OCI-LY7 (cell line): ENCODE data around the gene LSS. TPM values are rescaled to one million over a fixed set of nuclear protein-coding genes. Genes with fewer than 3 reads are reported as not detected.

ENCODE experiments used
- BruUV-seq: library from RNA; stranded (reverse); fragments of 400-500 nt; replicated peaks from 2 replicates; lab custom pipeline; 2021; lab: Mats Ljungman, UMichigan
- CTCF ChIA-PET: fragments of 300-600 bp; sonication (Branson Sonifier 250); formaldehyde crosslinking; loops from one replicate; lab custom pipeline; 2022; ENCODE audit warnings: antibody characterized with exemption; ENCODE audit not compliant: unreplicated experiment; lab: Charles Lee
- POLR2A ChIA-PET: fragments of 300-600 bp; sonication (Branson Sonifier 250); formaldehyde crosslinking; loops from one replicate; lab custom pipeline; 2022; ENCODE audit warnings: antibody characterized with exemption; lab: Charles Lee
- DNase-seq: peaks from one replicate; pipeline ENCODE4 v3.0.0-alpha.2; 2015; ENCODE audit warnings: low spot score
- H2AFZ ChIP-seq: fragments of 200-600 bp; sonication (generic), shearing (Covaris generic); 2 replicates; pipeline ENCODE4 v1.6.1; 2014; ENCODE audit warnings: mild to moderate bottlenecking, antibody characterized with exemption, low read length, moderate library complexity
- H3K27ac ChIP-seq: fragments of 200-600 bp; sonication (generic); 2 replicates; pipeline ENCODE4 v1.5.1; 2014; ENCODE audit warnings: mixed run types, low read depth, mild to moderate bottlenecking, moderate library complexity, low read length, inconsistent platforms; ENCODE audit not compliant: poor library complexity, severe bottlenecking
- H3K36me3 ChIP-seq: fragments of 200-600 bp; sonication (generic); 2 replicates; pipeline ENCODE4 v1.6.1; 2014; ENCODE audit warnings: mild to moderate bottlenecking, antibody characterized with exemption, low read length, moderate library complexity, mixed read lengths; ENCODE audit not compliant: insufficient read depth
- H3K4me1 ChIP-seq: fragments of 200-600 bp; sonication (generic); 2 replicates; pipeline ENCODE4 v1.5.1; 2014; ENCODE audit warnings: mild to moderate bottlenecking, low read length; ENCODE audit not compliant: insufficient read depth, poor library complexity, severe bottlenecking
- H3K4me2 ChIP-seq: fragments of 200-600 bp; sonication (generic); 2 replicates; pipeline ENCODE4 v1.6.1; 2014; ENCODE audit warnings: mild to moderate bottlenecking, low read length
- H3K4me3 ChIP-seq: fragments of 200-600 bp; sonication (generic); 2 replicates; pipeline ENCODE4 v1.5.1; 2014; ENCODE audit warnings: mild to moderate bottlenecking, low read depth, low read length; ENCODE audit not compliant: poor library complexity, severe bottlenecking
- H3K79me2 ChIP-seq: fragments of 200-600 bp; sonication (generic); 2 replicates; pipeline ENCODE4 v1.6.1; 2016; ENCODE audit warnings: low read depth, mild to moderate bottlenecking, low read length, moderate library complexity, mixed read lengths; ENCODE audit not compliant: insufficient read depth
- H3K9me2 ChIP-seq: fragments of 200-600 bp; sonication (generic); 2 replicates; pipeline ENCODE4 v1.6.1; 2016; ENCODE audit warnings: mild to moderate bottlenecking, low read length, mixed read lengths; ENCODE audit not compliant: insufficient read depth
- H3K9me3 ChIP-seq: fragments of 200-600 bp; sonication (generic); 2 replicates; pipeline ENCODE4 v1.6.1; 2014; ENCODE audit warnings: mild to moderate bottlenecking, mixed run types, low read length, mixed read lengths
- H4K20me1 ChIP-seq: fragments of 200-600 bp; sonication (generic); 2 replicates; pipeline ENCODE4 v1.6.1; 2014; ENCODE audit warnings: mild to moderate bottlenecking, antibody characterized with exemption, low read length, moderate library complexity, mixed read lengths; ENCODE audit not compliant: insufficient read depth
- EZH2phosphoT487 ChIP-seq: fragments of 200-600 bp; sonication (generic); IDR thresholded peaks from 2 replicates; pipeline ENCODE4 v1.6.1; 2018; ENCODE audit warnings: low read depth, borderline replicate concordance, mild to moderate bottlenecking, mixed run types, antibody characterized with exemption, low read length, moderate library complexity, mixed read lengths
- intact Hi-C: fragments of 100-400 bp; cut with micrococcal nuclease; formaldehyde crosslinking; loops from one replicate; pipeline ENCODE4 v1.10.0; 2022; ENCODE audit not compliant: unreplicated experiment
- total RNA-seq, 2 experiments: library from RNA; depleted of rRNA in 1 of 2; stranded (reverse); fragments of >200 nt in 1 of 2; shearing (Covaris generic) in 1 of 2; gene quantifications; 2 replicates each; pipeline ENCODE4 v1.2.3, GENCODE V29; 2014 to 2022
- TF ChIP-seq, protein P1 (sequence below): fragments of 200-600 bp; sonication (generic); conservative IDR thresholded peaks from 2 replicates; pipeline ENCODE4 v1.5.1; 2014; ENCODE audit warnings: mild to moderate bottlenecking, antibody characterized with exemption, low read length, moderate library complexity, mixed read lengths

LSS gene
- total RNA-seq, 2 experiments from 2014 or later: 45.4 to 137 TPM

DNA sequence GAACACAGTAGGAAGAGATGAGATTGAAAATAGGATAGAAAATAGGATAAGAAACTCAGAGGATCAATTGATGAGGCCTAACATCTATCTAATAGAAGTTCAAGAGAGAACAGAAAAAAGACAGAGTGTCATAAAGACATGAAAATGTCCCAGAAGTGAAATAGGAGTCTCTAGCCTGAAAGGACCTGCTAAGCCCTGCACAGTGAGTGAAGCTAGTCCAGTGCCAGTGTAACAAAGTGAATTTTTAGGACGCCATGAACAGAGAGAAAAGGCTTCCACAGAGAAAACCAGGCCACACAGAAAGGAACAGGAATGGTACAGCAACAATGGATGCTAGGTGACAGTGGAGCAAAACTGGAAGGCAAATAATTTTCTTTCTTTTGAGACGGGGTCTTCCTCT is 20.3 kb upstream of the LSS start:
- Histone ChIP-seq H3K27ac (no peak overlapping the region), H3K4me2 (no peak overlapping the region), H3K9me2 (no peaks in the 10 kb centered on the region), H3K9me3 (no peaks in the 10 kb centered on the region), H4K20me1 (no peaks in the 10 kb centered on the region), H3K4me3 (no peak overlapping the region), H2AFZ (no peak overlapping the region), H3K79me2 (no peaks in the 10 kb centered on the region), H3K4me1 (peaks cover 40% of the 10 kb centered on the region), H3K36me3 (peaks cover 96% of the 10 kb centered on the region)
- TF ChIP-seq, protein P1, sequence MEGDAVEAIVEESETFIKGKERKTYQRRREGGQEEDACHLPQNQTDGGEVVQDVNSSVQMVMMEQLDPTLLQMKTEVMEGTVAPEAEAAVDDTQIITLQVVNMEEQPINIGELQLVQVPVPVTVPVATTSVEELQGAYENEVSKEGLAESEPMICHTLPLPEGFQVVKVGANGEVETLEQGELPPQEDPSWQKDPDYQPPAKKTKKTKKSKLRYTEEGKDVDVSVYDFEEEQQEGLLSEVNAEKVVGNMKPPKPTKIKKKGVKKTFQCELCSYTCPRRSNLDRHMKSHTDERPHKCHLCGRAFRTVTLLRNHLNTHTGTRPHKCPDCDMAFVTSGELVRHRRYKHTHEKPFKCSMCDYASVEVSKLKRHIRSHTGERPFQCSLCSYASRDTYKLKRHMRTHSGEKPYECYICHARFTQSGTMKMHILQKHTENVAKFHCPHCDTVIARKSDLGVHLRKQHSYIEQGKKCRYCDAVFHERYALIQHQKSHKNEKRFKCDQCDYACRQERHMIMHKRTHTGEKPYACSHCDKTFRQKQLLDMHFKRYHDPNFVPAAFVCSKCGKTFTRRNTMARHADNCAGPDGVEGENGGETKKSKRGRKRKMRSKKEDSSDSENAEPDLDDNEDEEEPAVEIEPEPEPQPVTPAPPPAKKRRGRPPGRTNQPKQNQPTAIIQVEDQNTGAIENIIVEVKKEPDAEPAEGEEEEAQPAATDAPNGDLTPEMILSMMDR: no peak
- TF ChIP-seq EZH2phosphoT487: no peak
- intact Hi-C loops: no loop called here
- POLR2A ChIA-PET: interaction anchor here (0.6 kb wide), 1 partner anchor 8 kb away, joined by 4 read pairs; no protein-coding TSS in a partner anchor
- no peak for DNase-seq
- CTCF ChIA-PET: no interaction called here
- BruUV-seq: TSS peak; percentile 36

DNA sequence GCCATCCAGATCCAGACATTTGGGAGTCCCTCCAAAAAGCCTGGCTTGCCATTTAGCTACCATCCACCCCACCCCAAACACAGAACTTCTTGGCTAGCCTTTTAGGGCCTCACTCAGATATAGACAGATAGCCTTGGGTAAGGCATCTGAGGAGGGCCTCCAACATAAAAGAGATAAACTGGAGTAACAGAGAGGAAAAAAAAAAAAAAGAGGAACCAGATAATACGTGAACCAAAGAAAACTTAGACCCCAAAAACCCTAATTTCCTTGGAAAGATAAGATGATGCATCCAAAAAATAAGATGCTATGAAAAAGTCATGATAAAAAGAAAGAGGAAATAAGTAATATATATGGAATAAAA is 19.8 kb upstream of the LSS start:
- intact Hi-C loops: no loop called here
- H3K9me2 ChIP-seq: no peaks in the 10 kb centered on the region
- CTCF ChIA-PET: no interaction called here
- no peaks in the 10 kb centered on the region for H3K9me3 ChIP-seq
- H2AFZ ChIP-seq: no peak overlapping the region
- TF ChIP-seq EZH2phosphoT487: no peak
- TF ChIP-seq, protein P1: no peak
- peaks cover 96% of the 10 kb centered on the region for H3K36me3 ChIP-seq
- no peak overlapping the region for H3K4me3 ChIP-seq
- no peaks in the 10 kb centered on the region for H4K20me1 ChIP-seq
- no peaks in the 10 kb centered on the region for H3K79me2 ChIP-seq
- POLR2A ChIA-PET: no interaction called here
- H3K27ac ChIP-seq: no peak overlapping the region
- no TSS peak for BruUV-seq
- DNase-seq: no peak
- no peak overlapping the region; the same call in 1 of the 2 replicates for H3K4me2 ChIP-seq
- H3K4me1 ChIP-seq: peaks cover 36% of the 10 kb centered on the region

DNA sequence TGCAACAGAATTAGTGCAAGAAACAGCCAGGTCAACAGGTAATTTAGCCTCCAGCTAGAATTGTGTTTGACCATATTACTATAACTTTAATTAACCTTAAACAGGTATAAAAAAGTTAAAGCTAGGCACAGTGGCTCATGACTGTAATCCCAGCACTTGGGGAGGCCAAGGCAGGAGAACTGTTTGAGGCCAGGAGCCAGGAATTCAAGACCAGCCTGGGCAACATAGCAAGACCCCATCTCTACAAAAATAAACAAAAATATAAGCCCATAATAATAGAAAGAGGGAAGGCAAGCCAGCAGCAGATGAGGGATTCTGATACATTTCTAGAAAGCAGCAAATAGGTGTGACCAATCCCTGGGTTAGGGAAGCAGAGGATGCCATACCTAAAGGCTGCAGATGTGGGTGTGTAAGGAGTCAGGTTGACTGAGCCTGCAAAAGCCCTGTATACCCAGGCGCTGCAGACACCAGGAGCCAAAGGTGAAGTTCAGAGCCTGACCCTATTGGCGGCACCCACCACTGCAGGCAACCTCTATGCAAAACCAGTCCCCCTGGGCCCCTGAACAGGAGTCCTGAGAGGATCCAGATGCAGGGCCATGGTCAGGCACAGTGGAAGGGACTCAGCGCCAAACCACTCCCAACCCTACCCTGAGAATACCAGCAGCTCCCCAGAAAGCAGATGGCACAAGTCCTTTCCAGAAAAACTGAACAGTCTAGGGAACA is 19.3 kb upstream of the LSS start:
- BruUV-seq: no TSS peak
- ChIA-PET CTCF (no interaction called here), POLR2A (interaction anchor here (1.2 kb wide), 1 partner anchor 17 kb away, joined by 3 read pairs; no protein-coding TSS in a partner anchor)
- H3K27ac ChIP-seq: no peak overlapping the region
- no peaks in the 10 kb centered on the region for H3K9me2 ChIP-seq
- H3K36me3 ChIP-seq: peaks cover 96% of the 10 kb centered on the region
- no peak for TF ChIP-seq EZH2phosphoT487
- TF ChIP-seq, protein P1: no peak
- no peak overlapping the region for H2AFZ ChIP-seq
- no peak overlapping the region; the same call in 1 of the 2 replicates for H3K4me2 ChIP-seq
- no peak overlapping the region for H3K4me3 ChIP-seq
- no peaks in the 10 kb centered on the region for H3K9me3 ChIP-seq
- peaks cover 36% of the 10 kb centered on the region for H3K4me1 ChIP-seq
- no peaks in the 10 kb centered on the region for H3K79me2 ChIP-seq
- DNase-seq: no peak
- intact Hi-C loops: no loop called here
- H4K20me1 ChIP-seq: no peaks in the 10 kb centered on the region
